ENCODE measurements around the gene MARCKS.

The MARCKS gene, protein sequence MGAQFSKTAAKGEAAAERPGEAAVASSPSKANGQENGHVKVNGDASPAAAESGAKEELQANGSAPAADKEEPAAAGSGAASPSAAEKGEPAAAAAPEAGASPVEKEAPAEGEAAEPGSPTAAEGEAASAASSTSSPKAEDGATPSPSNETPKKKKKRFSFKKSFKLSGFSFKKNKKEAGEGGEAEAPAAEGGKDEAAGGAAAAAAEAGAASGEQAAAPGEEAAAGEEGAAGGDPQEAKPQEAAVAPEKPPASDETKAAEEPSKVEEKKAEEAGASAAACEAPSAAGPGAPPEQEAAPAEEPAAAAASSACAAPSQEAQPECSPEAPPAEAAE

GRCh38 chr6:113856625-113857555 lies at the start of gene MARCKS:
Gene MARCKS, plus strand, starts transcription at chr6:113857345. Its CDS starts 401 bp downstream, at chr6:113857746.
- DNase-seq (ENCODE audit: low read depth) = no peak

- DNase-seq (ENCODE audit: low read depth) = no peak
Observed at GRCh38 chr6:113809826-113810225, 47.3 kb upstream of the MARCKS start.

DNA sequence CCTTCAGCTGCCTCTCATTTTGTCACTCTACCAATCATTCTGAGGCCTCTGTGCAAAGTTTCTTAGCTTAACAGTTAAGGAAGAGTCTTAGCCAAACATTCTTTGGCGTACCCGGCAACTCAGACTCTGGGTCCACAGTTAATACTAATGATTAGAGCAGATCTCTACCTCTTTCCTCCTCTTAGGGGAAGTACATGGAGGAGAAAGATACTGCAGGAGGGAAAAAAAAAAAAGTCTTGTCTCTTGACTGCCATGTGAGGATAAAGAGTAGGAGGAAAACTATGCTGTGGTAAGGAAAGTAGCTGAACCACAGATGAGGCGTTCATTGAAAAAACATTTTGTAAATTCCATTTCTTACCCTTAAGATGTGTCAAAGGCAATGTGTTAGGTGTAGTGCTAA lies 44.0 kb upstream of the MARCKS start:
- DNase-seq (ENCODE audit: low read depth) = no peak

DNA sequence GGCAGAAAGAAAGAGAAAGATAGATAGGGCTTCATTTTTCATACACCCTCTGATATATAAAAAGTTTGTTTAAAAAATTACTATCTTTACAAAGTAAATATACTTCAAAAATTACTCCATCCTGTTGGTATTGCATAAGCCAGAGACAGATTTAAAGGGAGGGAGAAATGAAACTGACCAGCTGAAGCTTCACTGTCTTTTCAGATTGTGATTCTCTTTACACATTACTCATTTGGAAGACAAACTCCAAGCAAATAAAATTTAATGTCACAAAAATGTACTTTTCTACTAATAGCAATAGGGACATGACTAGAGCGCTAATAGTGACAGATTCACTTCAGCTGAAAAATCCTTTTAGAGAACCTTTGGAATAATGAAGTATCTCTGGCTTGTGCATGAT lies 38.6 kb upstream of the MARCKS start:
- DNase-seq (ENCODE audit: low read depth) = no peak

DNA sequence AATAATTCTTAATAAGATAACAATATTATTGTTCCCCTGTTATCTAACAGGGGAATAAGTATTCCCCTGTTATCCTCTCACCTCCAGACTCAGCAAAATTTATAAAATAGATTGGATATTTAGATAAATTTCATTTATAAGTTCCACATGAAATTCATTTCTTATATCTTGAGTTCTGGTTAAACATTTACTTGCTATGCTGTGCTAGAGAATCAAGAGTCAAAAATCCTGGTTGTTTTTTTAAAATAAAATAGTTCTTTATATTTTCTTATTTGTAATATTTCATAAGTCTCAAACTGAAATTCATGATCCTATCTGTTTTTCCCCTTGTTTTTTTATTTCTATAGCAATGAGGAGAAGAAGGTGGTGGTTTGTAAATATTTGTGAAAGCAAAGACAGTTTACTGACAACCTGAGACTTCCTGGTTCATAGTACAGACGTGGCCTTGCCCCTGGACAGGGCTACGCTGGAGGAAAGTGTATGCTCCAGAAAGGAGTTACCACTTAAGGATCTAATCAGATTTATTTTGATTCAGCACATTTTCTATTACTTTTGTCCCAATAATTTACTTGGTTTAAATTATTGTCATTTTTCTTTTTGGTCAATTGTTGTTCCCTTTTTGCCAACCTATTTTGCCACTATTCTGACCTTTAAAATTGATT lies 37.8 kb upstream of the MARCKS start:
- DNase-seq (ENCODE audit: low read depth) = no peak

DNA sequence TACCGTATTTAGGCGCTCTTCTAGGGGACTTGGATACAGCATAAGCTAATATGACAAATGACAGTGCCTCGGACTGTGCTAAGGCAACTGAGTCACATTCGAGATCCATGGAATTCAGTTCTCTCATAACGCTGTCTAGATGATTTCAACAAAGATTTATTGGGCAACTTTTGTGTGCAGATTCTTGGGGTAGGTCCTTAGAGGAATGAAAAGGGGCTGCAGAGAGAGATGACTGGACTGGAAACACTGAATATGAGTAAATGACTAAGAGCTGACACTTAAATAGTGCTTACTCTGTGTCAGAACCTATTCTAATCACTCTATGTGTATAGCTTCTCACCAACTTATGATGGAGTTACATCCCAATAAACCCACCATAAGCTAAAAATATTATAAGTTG lies 36.4 kb upstream of the MARCKS start:
- DNase-seq (ENCODE audit: low read depth) = no peak

DNA sequence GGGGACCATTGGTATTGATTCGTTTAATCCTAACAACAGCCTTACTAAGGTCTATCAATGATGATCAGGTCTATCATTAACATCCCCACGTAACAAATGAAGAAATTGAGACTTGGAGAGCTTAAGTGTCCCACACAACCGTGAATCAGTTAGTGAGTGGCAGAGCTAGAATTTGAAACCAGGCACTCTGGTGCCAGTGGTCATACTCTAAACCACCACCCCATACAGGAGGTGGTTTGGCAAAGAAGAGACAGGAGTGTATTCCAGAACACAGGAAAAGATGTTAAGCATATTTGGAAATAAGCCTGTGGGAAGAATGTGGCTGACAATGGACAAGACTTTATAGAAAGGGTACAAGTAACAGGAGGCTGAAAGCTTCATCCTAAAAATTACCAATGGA lies 35.7 kb upstream of the MARCKS start:
- no peak for DNase-seq (ENCODE audit: low read depth)

DNA sequence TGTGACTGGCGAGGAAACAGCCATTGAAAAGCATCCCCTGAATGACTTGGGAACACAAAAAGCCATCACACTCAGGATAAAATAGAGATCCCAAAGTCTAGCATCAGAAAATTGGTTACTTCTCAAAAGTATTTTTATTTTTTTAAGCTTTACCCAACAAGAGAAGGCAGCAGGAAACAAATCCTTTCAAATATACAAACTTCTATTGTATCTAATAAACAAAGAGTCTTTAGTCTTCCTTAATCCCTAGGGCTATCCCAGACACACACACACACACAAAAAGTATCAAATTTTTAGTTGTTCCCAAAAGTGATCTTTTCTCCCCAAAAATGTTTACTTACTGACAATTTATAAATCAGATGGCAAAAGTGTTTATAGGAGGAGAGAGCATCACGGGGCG lies 33.2 kb upstream of the MARCKS start:
- DNase-seq (ENCODE audit: low read depth) = no peak

DNA sequence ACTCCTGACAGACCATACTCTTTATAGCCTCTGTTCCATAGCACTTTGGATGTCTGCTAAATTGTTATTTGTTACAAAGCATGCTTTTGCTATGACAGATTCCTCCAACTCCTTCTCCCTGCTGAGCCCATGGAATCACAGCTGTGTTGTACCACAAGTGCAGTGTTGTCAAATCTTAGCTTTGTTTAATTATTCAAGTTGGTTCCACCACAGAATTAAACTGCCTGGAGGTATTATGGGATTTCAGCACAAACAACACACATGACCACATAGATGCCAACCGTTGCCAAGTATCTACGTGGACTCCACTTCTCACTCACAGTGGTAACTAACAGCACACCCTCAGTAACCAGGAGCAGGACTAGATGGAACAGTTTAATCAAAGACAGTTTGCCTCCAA lies 32.7 kb upstream of the MARCKS start:
- no peak for DNase-seq (ENCODE audit: low read depth)

DNA sequence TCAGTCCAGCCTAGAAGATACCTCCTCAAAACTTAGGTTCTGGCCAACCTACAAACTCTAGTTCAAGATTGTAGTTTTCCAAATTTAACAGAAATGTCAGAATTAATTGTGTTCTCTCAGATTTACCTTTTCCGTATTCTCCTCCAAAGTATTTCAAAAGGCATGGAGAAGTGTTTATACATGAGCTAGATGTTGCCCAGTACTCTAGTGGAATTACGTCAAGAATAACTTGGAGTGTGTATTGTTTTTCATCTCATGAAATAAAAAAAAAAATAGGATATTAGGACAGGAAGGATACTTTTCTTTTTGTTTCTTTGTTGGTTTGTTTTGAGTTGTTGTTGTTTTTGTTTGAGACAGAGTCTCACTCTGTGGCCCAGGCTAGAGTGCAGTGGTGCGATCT lies 32.3 kb upstream of the MARCKS start:
- no peak for DNase-seq (ENCODE audit: low read depth)

DNA sequence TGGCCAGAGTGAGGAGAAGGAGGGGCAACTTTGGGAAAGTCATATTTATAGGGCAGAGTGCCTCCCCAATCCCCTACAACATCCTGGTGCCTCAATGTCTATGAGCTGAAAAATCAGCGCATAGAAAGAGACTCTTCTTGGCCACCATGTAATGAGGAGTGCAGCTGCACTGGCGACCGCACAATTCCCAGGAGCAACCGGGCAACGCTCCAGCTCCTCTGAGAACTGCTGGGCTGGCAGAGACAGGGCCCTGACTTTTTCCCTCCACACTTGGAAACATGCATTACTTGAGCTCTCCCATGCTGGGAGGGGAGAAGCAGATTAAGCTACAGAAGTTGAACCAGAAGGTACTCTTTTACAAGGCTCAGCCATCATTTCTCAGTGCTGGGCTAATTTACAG lies 31.4 kb upstream of the MARCKS start:
- no peak for DNase-seq (ENCODE audit: low read depth)

- no peak for DNase-seq (ENCODE audit: low read depth)
Observed at GRCh38 chr6:113828984-113829695, 28.0 kb upstream of the MARCKS start.

GRCh38 chr6:113829696-113830045 lies 27.5 kb upstream of the MARCKS start:
- DNase-seq (ENCODE audit: low read depth) = no peak

DNA sequence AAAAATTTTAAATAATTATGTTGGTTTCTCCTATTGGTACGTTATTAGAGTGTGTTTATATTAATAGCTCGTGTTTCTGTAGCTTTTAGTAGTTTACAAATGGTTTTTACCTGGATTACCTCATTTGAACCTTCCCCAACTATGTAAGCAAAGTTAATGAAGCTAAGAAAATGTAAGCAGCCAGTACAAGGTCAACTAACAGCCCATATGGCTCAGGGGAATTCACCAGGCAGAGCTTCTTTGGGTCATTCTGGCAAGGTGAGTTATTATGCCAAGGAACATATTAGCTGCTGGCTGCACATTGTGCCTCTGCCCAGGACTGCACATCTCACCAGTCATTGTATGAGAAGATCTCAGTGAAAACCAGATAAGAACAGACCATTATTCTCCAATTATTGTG lies 27.0 kb upstream of the MARCKS start:
- no peak for DNase-seq (ENCODE audit: low read depth)

DNA sequence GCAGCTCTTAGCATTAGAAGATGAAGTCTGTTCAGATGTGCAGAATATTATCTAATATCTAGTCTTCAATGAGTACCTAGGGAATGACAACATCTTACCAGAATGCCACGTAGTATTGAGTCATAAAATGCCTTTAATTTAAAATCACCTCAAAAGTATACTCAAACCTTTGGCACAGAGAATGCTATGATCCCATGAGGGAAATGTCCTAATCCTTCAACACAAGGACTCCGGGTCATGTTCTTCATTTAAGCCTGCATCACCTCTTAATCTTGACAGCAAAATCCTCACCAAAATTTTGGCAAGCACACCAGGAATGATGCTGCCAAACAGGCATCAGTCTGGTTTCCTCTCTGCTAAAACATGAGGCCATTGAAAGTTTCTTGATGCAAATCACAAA lies 23.6 kb upstream of the MARCKS start:
- no peak for DNase-seq (ENCODE audit: low read depth)

GRCh38 chr6:113837170-113837569 lies 20.0 kb upstream of the MARCKS start:
- no peak for DNase-seq (ENCODE audit: low read depth)

DNA sequence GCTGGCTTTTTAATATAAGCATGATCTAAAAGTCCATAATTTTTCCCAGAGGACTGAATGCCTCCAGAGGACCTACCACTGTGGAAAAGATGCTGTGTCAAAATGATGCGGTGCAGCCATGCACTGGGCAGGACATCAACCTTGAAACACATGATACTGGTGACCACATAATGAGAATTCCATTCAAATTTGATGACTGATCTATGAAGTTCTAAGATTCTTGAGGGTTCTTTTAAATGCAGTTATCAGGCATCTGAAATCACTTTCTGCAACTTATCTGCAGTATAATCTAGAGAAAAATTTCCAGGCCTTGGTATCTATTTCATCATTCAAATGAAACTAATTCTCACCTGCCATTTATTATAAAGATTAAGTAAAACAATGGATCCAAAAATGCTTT lies 15.0 kb upstream of the MARCKS start:
- no peak for DNase-seq (ENCODE audit: low read depth)

GRCh38 chr6:113843500-113844073 lies 13.6 kb upstream of the MARCKS start:
- DNase-seq (ENCODE audit: low read depth) = no peak

- DNase-seq (ENCODE audit: low read depth) = no peak
Observed at GRCh38 chr6:113846577-113846976, 10.6 kb upstream of the MARCKS start.

GRCh38 chr6:113847447-113847846 lies 9.7 kb upstream of the MARCKS start:
- DNase-seq (ENCODE audit: low read depth) = no peak

DNA sequence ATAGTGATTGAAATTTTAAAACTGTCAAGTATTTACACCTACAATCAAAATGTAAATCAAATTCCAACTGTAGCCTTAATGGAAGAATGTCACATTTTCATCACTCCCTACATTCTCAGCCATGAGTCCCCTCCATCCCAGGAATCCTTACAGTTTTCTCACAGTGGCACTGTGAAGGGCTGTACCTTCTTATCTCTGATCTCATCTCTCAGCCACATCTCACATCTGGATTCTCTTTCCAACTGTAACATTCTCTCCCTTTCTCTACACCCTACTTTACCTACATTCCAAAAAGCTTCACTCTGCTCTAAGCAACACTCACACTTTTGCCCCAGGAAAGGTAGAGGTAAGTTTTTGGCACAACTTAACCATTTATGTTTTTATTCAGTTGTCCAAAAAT lies 8.9 kb upstream of the MARCKS start:
- no peak for DNase-seq (ENCODE audit: low read depth)

- no peak for DNase-seq (ENCODE audit: low read depth)
Observed at GRCh38 chr6:113848811-113849210, 8.3 kb upstream of the MARCKS start.

Measured in activated T-helper 9 cell treated with anti-CD3 and anti-CD28 coated beads, Interleukin-2, amount 50 U/mL, for 16 hours (primary cell).